GM12878 (cell line): ENCODE data around the gene SH2B3. TPM values are rescaled to one million over a fixed set of nuclear protein-coding genes. Genes with fewer than 3 reads are reported as not detected.

Experiments
- CBX5 ChIP-seq: sonication (generic); IDR thresholded peaks from 2 replicates; pipeline ENCODE4 v1.6.1; 2016; ENCODE audit warnings: low read depth, moderate library complexity, mild to moderate bottlenecking, inconsistent platforms
- CHD1 ChIP-seq: IDR thresholded peaks from 2 replicates; pipeline ENCODE4 v1.6.1; 2012; ENCODE audit warnings: low read depth, low read length, improper control_type of control experiment
- ETV6 ChIP-seq, 2 experiments: fragments of 450-650 bp in 1 of 2; IDR thresholded peaks in 1 of 2; conservative IDR thresholded peaks in 1 of 2; 2 replicates each; pipeline ENCODE4 v1.6.1; 2014; ENCODE audit warnings: antibody characterized with exemption in 1 of 2, borderline replicate concordance in 1 of 2, low read depth in 1 of 2, mild to moderate bottlenecking in 1 of 2, moderate library complexity in 1 of 2
- FOS ChIP-seq: IDR thresholded peaks from 3 replicates; pipeline ENCODE4 v1.6.1; 2011; ENCODE audit warnings: borderline replicate concordance; ENCODE audit not compliant: insufficient read length; ENCODE audit errors: extremely low read depth
- FOXK2 ChIP-seq: fragments of 450-650 bp; IDR thresholded peaks from 2 replicates; pipeline ENCODE4 v1.6.1; 2017; ENCODE audit warnings: mild to moderate bottlenecking, moderate library complexity
- HDAC2 ChIP-seq: fragments of 200-600 bp; sonication (generic); IDR thresholded peaks from 2 replicates; pipeline ENCODE4 v1.6.1; 2017
- IRF4 ChIP-seq: IDR thresholded peaks from 2 replicates; pipeline ENCODE4 v1.6.1; 2011; ENCODE audit warnings: low read depth, low read length
- JUND ChIP-seq: IDR thresholded peaks from 2 replicates; pipeline ENCODE4 v1.6.1; 2012; ENCODE audit warnings: low read depth, mild to moderate bottlenecking, low read length, improper control_type of control experiment, moderate library complexity
- KLF5 ChIP-seq: fragments of 450-650 bp; IDR thresholded peaks from 2 replicates; pipeline ENCODE4 v1.6.1; 2014; ENCODE audit warnings: mild to moderate bottlenecking; ENCODE audit not compliant: partially characterized antibody
- MEF2A ChIP-seq: IDR thresholded peaks from 2 replicates; pipeline ENCODE4 v1.6.1; 2011; ENCODE audit warnings: low read depth, mild to moderate bottlenecking, low read length, moderate library complexity; ENCODE audit not compliant: insufficient read depth
- MXI1 ChIP-seq: fragments of 150-350 bp; IDR thresholded peaks from 2 replicates; pipeline ENCODE4 v1.6.1; 2011; ENCODE audit warnings: low read depth, mild to moderate bottlenecking, inconsistent platforms, low read length, improper control_type of control experiment
- PML ChIP-seq: IDR thresholded peaks from 2 replicates; pipeline ENCODE4 v1.6.1; 2012; ENCODE audit warnings: low read length, inconsistent platforms
- RCOR1 ChIP-seq: conservative IDR thresholded peaks from 2 replicates; pipeline ENCODE4 v1.6.1; 2012; ENCODE audit warnings: low read depth, low read length, improper control_type of control experiment
- SMAD5 ChIP-seq: IDR thresholded peaks from 2 replicates; pipeline ENCODE4 v1.6.1; 2016; ENCODE audit warnings: antibody characterized with exemption, low read depth
- STAT1 ChIP-seq: fragments of 450-650 bp; conservative IDR thresholded peaks from 2 replicates; pipeline ENCODE4 v1.6.1; 2014; ENCODE audit warnings: antibody characterized with exemption, mild to moderate bottlenecking
- TBL1XR1 ChIP-seq: IDR thresholded peaks from 2 replicates; pipeline ENCODE4 v1.6.1; 2012; ENCODE audit warnings: low read depth, low read length, improper control_type of control experiment
- polyA plus RNA-seq, 11 experiments: library from polyadenylated mRNA; depleted of rRNA in 4 of 11; unstranded in 6 of 11; stranded (reverse) in 5 of 11; fragments of >200 nt; fragmentation: Nextera tagmentation in 4 of 11; fragmentation: Illumina TruSeq in 1 of 11; extraction: Ambion mirVana in 4 of 11; extraction: Trizol in 1 of 11; gene quantifications; 1 replicate in 1 of 11; 2 replicates in 10 of 11; pipeline versions ENCODE4 v1.2.1 to v1.2.3, GENCODE V29; 2011 to 2016; ENCODE audit warnings: inconsistent platforms in 2 of 11, missing spikeins in 2 of 11, low read depth in 1 of 11
- total RNA-seq, 4 experiments: library from RNA; depleted of rRNA in 3 of 4; stranded (reverse); fragments of >200 nt in 3 of 4; fragmentation: Illumina TruSeq in 1 of 4; extraction: Trizol in 1 of 4; gene quantifications; 2 replicates each; pipeline versions ENCODE4 v1.2.1 to v1.2.3, GENCODE V29; 2013 to 2021
- TF ChIP-seq, protein P1 (sequence below): IDR thresholded peaks from 2 replicates; pipeline ENCODE4 v1.6.1; 2012; ENCODE audit warnings: low read length, inconsistent platforms
- TF ChIP-seq, protein P2 (sequence below): fragments of 450-650 bp; IDR thresholded peaks from 2 replicates; pipeline ENCODE4 v1.6.1; 2017; ENCODE audit warnings: low read depth, mild to moderate bottlenecking, moderate library complexity
- TF ChIP-seq, protein P3 (sequence below): fragments of 450-650 bp; IDR thresholded peaks from 2 replicates; pipeline ENCODE4 v1.6.1; 2018; ENCODE audit warnings: mild to moderate bottlenecking, low read depth, moderate library complexity; ENCODE audit not compliant: partially characterized antibody
- TF ChIP-seq, protein P4 (sequence below), 3 experiments: IDR thresholded peaks in 2 of 3; conservative IDR thresholded peaks in 1 of 3; 2 replicates each; pipeline ENCODE4 v1.5.1; 2011; ENCODE audit warnings: low read depth in 3 of 3, low read length in 3 of 3, mild to moderate bottlenecking in 3 of 3, control low read depth in 2 of 3, moderate library complexity in 2 of 3, inconsistent platforms in 1 of 3, mixed read lengths in 1 of 3; ENCODE audit not compliant: control insufficient read depth in 2 of 3, insufficient read depth in 1 of 3; ENCODE audit errors: extremely low read depth in 1 of 3

Gene SH2B3
- total and polyA plus RNA-seq, 10 of the 15 experiments (the other 5 are each of a cell fraction or from before 2014, with no cell fraction given) = 5.8 to 46.4 (median 23.3) TPM

DNA sequence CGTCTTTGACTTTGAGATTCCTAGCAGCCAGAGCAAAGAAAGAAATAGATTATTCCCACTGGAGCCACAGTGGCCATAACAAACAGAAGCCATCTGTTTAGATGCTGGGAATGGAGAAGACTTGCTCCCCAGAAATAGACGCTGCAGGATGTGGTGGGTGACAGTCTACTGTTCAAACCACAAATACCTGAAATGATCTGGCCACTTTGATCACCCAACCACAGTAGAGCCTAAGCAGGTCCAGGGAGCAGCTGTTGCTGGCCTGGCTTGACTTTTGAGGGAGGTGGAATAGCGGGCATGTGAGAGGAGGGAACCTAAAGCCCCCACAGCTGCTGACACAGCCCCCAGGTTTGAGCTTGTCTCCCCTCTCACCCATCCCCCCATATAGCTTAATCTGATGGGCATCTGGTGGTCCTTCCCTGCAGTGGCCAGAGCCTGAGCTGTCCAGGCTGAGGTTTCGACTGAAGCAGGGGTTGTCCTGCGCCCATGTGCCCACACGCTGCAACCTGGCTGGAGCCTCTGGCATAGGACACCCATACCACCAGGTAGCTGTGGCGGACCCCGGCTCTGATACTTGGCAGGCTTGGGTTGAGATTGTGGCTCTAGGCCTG lies 38.7 kb downstream of the SH2B3 start (continued):
- TF ChIP-seq MXI1 = no peak
- TF ChIP-seq FOXK2 = no peak
- 0 out of 2 replicates have a peak, but pooled peaks have one; percentile 52 for TF ChIP-seq JUND
- TF ChIP-seq, protein P1, sequence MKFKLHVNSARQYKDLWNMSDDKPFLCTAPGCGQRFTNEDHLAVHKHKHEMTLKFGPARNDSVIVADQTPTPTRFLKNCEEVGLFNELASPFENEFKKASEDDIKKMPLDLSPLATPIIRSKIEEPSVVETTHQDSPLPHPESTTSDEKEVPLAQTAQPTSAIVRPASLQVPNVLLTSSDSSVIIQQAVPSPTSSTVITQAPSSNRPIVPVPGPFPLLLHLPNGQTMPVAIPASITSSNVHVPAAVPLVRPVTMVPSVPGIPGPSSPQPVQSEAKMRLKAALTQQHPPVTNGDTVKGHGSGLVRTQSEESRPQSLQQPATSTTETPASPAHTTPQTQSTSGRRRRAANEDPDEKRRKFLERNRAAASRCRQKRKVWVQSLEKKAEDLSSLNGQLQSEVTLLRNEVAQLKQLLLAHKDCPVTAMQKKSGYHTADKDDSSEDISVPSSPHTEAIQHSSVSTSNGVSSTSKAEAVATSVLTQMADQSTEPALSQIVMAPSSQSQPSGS = peak; percentile 84
- no peak for TF ChIP-seq KLF5
- peak; percentile 97 for TF ChIP-seq IRF4
- TF ChIP-seq, protein P2, sequence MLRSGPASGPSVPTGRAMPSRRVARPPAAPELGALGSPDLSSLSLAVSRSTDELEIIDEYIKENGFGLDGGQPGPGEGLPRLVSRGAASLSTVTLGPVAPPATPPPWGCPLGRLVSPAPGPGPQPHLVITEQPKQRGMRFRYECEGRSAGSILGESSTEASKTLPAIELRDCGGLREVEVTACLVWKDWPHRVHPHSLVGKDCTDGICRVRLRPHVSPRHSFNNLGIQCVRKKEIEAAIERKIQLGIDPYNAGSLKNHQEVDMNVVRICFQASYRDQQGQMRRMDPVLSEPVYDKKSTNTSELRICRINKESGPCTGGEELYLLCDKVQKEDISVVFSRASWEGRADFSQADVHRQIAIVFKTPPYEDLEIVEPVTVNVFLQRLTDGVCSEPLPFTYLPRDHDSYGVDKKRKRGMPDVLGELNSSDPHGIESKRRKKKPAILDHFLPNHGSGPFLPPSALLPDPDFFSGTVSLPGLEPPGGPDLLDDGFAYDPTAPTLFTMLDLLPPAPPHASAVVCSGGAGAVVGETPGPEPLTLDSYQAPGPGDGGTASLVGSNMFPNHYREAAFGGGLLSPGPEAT = no peak
- TF ChIP-seq HDAC2 = no peak
- TF ChIP-seq, protein P3, sequence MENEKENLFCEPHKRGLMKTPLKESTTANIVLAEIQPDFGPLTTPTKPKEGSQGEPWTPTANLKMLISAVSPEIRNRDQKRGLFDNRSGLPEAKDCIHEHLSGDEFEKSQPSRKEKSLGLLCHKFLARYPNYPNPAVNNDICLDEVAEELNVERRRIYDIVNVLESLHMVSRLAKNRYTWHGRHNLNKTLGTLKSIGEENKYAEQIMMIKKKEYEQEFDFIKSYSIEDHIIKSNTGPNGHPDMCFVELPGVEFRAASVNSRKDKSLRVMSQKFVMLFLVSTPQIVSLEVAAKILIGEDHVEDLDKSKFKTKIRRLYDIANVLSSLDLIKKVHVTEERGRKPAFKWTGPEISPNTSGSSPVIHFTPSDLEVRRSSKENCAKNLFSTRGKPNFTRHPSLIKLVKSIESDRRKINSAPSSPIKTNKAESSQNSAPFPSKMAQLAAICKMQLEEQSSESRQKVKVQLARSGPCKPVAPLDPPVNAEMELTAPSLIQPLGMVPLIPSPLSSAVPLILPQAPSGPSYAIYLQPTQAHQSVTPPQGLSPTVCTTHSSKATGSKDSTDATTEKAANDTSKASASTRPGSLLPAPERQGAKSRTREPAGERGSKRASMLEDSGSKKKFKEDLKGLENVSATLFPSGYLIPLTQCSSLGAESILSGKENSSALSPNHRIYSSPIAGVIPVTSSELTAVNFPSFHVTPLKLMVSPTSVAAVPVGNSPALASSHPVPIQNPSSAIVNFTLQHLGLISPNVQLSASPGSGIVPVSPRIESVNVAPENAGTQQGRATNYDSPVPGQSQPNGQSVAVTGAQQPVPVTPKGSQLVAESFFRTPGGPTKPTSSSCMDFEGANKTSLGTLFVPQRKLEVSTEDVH = no peak
- TF ChIP-seq RCOR1 = no peak
- TF ChIP-seq FOS = no peak
- peak; percentile 98 for TF ChIP-seq MEF2A
- no peak; the same call in 1 of the 2 replicates for TF ChIP-seq CHD1
- TF ChIP-seq SMAD5 = no peak
- TF ChIP-seq, protein P4, sequence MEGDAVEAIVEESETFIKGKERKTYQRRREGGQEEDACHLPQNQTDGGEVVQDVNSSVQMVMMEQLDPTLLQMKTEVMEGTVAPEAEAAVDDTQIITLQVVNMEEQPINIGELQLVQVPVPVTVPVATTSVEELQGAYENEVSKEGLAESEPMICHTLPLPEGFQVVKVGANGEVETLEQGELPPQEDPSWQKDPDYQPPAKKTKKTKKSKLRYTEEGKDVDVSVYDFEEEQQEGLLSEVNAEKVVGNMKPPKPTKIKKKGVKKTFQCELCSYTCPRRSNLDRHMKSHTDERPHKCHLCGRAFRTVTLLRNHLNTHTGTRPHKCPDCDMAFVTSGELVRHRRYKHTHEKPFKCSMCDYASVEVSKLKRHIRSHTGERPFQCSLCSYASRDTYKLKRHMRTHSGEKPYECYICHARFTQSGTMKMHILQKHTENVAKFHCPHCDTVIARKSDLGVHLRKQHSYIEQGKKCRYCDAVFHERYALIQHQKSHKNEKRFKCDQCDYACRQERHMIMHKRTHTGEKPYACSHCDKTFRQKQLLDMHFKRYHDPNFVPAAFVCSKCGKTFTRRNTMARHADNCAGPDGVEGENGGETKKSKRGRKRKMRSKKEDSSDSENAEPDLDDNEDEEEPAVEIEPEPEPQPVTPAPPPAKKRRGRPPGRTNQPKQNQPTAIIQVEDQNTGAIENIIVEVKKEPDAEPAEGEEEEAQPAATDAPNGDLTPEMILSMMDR (IDR thresholded peaks at IDR 0.05 in 2 of 3, conservative IDR thresholded peaks at IDR 0.05 in 1 of 3; ENCODE audit: control insufficient read depth in 2 of 3, extremely low read depth in 1 of 3, insufficient read depth in 1 of 3, low read depth in 3 of 3, low read length in 3 of 3) = no peak
- 0 out of 2 replicates have a peak, but pooled peaks have one; percentile 35 for TF ChIP-seq CBX5
- TF ChIP-seq PML = 0 out of 2 replicates have a peak, but pooled peaks have one; percentile 53
- no peak for TF ChIP-seq STAT1
- peak in 1 of 2 experiments; percentile 84; a peak in 2 of 4 replicates for TF ChIP-seq ETV6 (conservative IDR thresholded peaks at IDR 0.05 in 1 of 2, IDR thresholded peaks at IDR 0.05 in 1 of 2; ENCODE audit: borderline replicate concordance in 1 of 2, low read depth in 1 of 2)
- TF ChIP-seq TBL1XR1 = peak; percentile 96
